Epithelial cell of prostate (primary cell): ENCODE data around the gene NBEAL1.
"Not testable (repeated sequence)": the region's sequence is repeated elsewhere in the genome, so short reads cannot be mapped to it uniquely, and the experiment has no call there.

ENCODE experiments used
- DNase-seq: peaks from one replicate; pipeline ENCODE4 v3.0.0-alpha.2; 2011; ENCODE audit warnings: low read depth, low spot score
- H3K27ac ChIP-seq: fragments of 450-650 bp; 2 replicates; pipeline ENCODE4 v1.5.1; 2017; ENCODE audit warnings: mild to moderate bottlenecking

NBEAL1 gene

DNA sequence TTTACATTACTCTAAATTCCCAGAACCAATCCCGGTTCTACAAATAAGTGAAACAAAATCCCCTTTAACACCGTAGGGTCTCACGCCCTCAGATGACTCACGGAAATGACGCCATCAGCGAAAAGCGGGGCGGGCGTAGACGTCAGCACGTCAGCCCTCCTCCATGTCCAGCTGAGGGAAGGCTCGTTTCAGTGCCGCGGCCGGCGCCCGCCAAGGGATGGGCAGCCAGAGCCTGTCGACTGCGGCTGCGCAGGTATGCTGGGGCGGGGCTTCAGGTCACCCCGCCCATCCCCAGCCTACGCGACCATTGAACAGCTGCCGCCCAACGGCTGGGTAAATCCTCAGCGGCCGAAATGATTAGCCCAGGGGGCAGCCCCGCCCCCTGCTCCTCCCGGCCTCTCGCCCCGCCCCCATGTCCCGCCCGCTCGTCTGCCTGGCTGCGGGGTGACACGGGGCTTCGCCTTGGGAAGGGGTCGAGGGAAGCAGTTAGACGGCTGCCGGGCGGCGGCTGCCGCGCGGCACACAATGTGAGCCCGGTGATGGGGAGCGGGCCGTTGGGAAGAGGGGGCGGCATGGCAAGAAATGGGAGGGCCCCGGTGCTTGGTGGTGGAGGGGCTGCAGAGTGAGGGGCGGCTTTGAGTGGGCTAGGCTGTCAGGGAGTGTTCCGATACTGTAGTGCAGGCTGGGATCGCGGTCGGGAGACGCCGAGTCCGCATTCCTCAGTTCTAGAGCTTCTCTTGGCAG is at the start of gene NBEAL1:
NBEAL1 (plus strand) TSS at position 420 of the 744 bp plus-strand sequence. CDS start 1,510 bp downstream, outside the sequence.
- H3K27ac ChIP-seq = peak within 1 kb of the TSS; percentile 74
- peak; percentile 83 for DNase-seq

DNA sequence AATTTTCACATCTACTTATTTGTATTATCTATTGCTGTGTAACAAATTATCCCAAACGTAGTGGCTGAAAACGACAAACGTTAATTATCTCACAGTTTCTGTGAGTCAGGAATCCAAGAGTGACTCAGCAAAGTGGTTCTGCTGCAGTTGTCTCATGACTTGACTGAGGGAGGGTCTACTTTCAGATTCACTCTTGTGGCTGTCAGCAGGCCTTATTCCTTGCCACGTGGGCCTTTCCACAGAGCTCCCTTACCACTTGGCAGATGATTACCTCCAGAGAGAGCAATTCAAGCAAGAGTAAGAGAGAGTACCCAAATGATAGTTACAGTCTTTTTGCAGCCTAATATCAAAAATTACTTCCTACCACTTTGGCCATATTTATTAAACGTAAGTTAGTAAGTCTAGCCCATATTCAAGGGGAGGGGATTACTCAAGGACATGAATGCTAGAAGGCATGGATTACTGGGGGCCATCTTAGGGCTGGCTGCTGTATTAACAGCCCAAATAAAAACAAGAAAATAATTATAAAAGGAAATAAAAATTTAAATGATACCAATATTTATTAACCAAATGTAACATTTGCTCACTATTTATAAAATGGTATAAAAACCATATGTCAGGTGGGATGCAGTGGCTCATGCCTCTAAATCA is 48.7 kb upstream of the NBEAL1 start:
- no peak for DNase-seq
- H3K27ac ChIP-seq = no peak overlapping the region

DNA sequence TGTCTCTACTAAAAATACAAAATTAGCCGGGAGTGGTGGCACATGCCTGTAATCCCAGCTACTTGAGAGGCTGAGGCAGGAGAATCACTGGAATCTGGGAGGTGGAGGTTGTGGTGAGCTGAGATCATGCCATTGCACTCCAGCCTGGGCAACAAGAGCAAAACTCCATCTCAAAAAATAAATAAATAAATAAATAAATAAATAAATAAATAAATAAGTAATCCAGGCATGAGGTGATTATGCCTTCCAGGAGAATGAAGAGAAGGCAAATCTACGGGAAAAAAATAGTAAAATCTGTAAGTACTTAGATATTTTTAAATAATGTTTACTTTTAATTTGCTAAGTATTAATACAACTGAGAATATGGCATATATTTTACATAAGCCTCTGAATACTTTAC is 45.3 kb upstream of the NBEAL1 start:
- not testable (repeated sequence) for DNase-seq, H3K27ac ChIP-seq

DNA sequence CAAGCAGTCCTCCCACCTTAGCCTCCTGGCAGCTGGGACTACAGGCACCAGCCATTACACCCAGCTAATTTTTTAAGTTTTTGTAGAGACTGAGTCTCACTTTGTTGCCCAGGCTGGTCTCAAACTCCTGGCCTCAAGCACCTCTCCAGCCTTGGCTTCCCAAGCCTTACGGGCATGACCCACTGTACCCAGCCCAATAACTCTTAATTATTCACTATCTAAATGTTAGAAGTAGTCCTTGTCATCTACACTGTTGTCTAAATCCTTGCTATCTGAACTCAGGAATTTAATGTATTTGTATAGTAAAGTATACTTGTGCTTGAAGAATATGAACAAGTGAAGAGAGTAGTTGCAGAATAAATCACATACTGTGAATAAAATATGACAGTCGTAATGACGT is 37.9 kb upstream of the NBEAL1 start:
- DNase-seq = no peak
- no peak overlapping the region for H3K27ac ChIP-seq

DNA sequence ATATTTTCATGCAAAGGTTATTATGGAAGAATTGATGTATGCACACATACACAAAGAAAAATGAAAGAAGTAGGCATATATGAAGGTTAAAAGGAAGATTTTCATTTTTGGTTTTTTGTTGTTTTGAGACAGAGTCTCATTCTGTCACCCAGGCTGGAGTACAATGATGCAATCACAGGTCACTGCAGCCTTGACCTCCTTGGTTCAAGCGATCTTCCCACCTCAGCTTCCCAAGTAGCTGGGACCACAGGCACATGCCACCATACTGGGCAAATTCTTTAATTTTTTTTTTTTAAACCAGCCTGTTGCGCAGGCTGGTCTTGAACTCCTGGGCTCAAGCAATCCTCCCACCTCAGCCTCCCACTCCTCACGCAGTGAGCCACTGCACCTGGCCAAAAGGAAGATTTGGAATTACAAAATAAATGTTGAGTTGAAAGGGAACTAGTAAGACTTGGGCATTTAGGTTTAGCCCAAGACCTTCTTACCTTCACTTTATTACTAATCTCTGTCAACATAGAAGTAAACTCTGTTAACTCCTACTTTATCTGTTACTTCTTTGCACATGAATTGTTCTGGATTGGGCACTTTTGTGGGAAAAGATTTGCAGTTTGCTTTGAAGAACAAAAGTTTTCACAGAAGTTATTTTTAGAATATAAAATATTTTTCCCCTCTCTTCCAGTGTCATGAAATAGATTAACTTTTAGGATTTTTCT is 31.7 kb upstream of the NBEAL1 start:
- DNase-seq = no peak

DNA sequence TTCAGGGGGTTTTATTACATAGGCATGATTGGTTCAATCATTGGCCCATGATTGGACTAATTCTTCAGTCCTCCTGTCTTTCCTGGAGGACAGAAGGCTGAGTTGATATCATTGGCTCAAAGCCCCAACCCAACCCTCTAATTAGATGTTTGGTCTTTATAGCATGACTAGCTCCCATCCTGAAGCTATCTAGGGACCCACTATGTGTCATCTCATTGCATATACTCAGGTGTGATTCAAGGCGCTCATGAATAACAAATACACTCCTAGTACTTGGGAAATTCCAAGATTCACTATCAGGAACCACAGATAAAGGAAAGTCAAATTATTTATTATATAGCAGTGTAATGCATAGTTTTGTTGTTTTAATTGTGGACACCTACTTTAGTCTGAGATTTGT is 24.9 kb upstream of the NBEAL1 start:
- no peak overlapping the region for H3K27ac ChIP-seq
- no peak for DNase-seq

More for the DNA sequence above, 31.7 kb upstream of the NBEAL1 start:
- no peak overlapping the region for H3K27ac ChIP-seq

DNA sequence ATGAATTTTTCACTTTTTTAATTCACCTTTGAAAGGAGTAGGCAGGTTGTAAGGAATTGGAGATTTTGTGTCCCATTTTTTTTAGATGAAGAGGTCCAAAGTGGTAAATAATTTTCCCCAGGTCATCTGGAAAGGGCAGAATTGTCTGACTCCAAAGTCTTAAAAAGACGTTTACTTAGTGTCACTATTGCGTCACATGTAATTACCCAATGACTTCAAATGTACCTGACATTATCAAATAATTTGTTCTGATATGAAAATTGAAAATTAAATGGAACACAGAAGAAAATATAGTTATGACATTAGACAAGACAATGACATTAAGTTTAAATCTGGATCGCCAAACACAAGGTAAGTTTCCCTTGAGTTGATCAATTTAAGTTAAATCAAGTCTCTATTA is 24.2 kb upstream of the NBEAL1 start:
- H3K27ac ChIP-seq = no peak overlapping the region
- DNase-seq = no peak

DNA sequence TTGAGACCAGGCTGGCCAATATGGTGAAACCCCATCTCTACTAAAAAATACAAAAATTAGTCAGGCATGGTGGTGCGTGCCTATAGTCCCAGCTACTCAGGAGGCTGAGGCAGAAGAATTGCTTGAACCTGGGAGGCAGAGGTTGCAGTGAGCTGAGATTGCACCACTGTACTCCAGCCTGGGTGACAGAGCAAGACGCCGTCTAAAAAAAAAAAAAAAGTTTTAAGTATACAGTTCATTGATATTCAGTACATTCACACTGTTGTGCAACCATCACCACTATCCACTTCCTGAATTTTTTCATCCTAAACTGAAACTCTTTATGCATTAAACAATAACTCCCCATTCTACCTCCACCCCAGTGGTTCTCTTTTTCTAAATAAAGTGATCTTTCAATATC is 17.6 kb upstream of the NBEAL1 start:
- H3K27ac ChIP-seq = peak overlapping the region; percentile 15
- not testable (repeated sequence) for DNase-seq

DNA sequence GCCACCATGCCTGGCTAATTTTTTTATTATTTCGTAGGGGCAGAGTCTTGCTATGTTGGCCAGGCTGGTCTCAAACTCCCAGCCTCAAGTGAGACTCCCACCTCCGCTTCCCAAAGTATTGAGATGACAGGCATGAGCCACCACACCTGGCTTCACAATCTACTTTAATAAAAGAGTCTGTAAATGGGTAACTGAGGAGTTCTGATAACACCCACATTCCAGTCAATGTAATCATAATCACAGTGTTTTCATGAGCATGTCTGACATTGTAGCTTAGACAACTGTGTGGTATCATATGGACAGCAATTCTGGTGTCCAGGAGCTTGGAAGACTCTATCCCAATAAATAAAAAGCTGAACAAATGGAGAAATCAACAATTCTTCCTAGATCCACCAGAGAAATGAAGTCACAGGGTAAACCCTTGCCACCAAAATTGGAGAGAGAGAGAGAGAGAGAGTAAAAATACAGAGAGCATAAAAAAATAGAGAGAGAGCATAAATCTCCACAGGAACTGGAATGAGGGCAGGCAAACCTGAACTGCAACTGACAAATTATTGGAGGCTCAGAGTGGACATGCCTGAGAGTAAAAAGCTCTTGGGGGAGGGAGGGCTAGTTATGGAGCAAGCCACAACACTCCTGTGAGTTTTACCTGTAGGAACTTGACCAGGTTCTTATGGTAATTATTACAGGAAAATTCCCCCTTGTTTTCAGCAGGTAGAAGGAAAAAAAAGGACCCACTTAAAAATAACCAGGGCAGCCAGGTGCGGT is 12.4 kb upstream of the NBEAL1 start:
- DNase-seq = peak; percentile 81
- H3K27ac ChIP-seq = peak overlapping the region; percentile 85

DNA sequence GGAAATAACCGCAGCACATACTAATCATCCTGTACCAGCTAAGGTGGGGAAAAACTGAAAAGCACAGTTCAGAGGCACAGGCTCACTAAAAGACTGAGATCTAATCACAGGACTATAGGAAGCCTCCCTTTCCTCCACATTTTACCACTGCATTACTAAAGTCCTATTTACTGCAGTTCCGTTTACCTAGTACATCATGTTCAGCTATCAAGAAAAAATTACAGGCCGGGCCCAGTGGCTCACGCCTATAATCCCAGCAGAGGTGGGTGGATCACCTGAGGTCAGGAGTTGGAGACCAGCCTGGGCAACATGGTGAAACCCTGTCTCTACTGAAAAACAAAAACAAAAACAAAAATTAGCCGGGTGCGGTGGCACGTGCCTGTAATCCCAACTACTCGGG is 11.0 kb upstream of the NBEAL1 start:
- no peak overlapping the region for H3K27ac ChIP-seq
- DNase-seq = no peak

DNA sequence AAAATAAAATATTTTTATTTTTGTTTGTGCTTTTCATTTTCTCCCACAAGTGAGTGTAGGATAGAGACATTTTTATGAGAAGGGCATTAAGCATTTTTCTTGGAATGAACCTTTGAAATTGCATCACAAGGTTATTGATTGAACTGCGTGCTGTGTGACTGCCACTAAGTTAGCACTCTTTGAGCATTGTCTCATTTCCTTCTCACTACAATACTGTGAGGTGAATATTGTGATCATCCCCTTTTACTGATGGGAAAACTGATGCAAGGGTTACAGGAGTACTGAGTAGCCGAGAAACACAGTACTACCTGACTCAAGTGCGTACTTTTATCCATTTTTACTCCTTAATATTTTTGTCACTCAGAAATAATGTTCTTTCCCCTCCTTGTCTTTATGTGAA is 2.0 kb downstream of the NBEAL1 start:
- peak overlapping the region; percentile 74 for H3K27ac ChIP-seq
- DNase-seq = no peak

DNA sequence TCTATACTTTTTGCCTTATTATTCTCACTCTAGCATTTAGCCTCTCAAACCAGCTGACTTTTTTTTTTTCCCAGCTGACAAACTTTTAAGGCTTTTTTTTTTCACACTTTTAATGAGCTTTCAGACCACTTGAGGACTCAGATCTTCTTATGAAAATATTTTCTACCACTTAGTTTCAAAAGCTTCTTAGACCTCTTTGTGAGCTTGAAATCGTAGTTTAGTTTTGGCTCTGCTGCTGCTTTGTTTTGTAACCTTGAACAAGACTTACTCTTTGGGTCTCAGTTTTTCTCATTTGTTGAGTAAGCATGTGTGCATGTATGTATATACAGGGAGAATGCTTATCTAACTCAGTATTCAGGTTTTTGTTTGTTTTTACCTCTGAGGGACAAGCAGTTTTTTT is 3.5 kb downstream of the NBEAL1 start:
- H3K27ac ChIP-seq = no peak overlapping the region
- DNase-seq = no peak

DNA sequence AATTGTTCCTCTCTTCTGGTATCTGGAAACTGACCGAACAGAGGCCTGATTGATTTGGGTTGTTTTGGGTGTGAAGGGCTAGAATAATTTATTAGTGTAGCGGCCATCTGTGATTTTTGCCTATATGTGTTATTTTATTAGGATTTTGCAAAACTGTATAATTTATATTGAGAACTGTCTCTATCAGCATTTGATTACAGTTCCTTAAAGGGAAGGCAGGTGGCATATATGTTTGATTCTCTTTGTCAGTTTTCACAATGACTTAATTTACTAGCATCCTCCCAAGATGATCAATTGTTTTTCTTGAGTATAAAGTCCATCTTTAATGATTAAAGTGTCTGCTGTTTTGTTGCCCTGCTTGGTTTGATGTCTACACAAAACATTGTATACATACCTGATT is 4.5 kb downstream of the NBEAL1 start:
- DNase-seq = no peak
- H3K27ac ChIP-seq = no peak overlapping the region

DNA sequence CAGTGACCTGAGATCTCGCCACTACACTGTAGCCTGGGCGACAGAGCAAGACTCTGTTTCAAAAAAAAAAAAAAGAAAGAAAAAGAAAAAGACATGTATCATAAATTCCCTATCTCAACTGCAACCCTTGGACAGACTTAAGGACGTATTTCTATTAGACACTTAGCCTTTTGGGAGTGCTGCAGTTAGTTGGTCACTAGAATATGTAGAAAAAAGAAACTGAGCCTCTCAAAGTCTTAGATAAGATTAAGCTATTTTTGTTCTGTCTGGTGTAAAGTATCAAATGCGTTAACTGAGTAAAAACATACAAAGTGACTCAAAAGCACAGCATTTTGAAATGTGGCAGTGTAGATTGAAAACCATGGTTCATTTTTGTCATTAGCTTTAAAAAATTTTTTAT is 7.3 kb downstream of the NBEAL1 start:
- no peak for DNase-seq
- no peak overlapping the region for H3K27ac ChIP-seq

DNA sequence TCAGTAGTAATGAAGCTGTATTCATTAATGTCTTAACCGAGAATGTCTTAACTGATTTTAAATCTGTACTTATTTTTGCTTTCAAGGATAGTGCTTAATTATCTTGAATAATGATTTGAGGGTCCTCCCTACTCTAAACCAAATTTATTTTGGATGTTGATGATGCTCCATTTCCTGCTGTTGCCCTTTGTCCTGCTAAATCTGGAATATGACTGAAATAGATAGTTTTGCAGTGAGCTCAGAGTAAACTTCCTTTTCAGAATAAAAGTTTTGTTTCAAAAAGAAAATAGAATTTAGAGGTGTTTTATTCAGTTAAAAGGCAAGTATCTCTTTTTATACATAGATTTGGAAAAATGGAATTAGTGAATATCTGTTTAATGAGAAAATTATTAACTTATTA is 8.1 kb downstream of the NBEAL1 start:
- no peak for DNase-seq
- H3K27ac ChIP-seq = no peak overlapping the region

DNA sequence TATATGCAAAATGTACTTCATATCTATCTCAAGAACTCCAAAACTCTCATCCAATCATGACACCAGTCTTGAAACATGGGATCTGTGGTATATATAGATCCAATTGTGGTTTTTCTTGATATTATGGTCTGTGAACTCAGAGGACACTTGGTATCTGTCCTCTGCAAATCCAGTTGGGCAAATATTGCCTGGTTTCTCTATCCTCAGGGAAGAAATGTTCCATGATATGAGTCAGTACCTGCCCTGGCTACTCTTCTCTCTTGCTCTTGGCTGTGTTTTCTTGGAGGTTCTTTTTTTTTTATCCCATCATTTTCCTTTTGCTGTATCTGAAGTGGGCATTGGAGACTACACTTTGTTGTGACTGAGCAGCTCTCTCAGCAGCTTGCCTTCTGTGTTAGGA is 10.9 kb downstream of the NBEAL1 start:
- DNase-seq = no peak
- no peak overlapping the region for H3K27ac ChIP-seq

DNA sequence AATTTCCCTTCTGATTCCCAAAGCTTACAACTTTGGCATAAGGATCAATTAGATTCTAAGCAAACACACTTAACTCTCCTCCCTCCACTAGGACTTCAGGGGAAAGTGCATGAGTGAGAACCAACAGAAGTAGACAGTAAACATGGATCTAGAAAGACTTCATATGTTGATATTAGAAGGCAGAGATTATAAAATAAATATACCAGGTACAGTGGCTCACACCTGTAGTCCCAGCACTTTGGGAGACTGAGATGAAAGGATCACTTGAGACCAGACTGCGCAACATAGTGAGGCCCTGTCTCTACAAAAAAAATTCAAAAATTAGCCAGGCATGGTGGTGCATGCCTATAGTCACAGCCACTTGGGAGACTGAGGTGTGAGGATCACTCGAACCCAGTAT is 15.9 kb downstream of the NBEAL1 start:
- DNase-seq = no peak
- no peak overlapping the region for H3K27ac ChIP-seq

DNA sequence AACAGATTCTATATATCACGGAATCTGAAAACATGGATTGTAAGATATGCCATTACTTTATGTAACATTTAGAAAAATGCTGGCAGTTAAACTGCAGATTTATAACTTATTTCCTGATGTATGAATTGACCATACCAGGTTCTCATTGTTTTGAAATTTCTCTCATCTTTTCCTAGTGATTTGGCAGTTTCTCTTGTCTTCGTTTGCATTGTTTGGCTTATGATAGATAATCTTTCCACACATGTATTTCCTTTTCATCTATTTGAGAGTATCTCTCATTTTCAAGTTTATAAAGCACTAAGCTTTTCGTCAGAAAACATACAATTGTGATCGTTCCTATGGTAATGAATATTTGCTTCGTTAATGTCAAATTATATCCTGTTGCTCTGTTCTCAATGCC is 16.3 kb downstream of the NBEAL1 start:
- no peak overlapping the region for H3K27ac ChIP-seq
- DNase-seq = no peak

DNA sequence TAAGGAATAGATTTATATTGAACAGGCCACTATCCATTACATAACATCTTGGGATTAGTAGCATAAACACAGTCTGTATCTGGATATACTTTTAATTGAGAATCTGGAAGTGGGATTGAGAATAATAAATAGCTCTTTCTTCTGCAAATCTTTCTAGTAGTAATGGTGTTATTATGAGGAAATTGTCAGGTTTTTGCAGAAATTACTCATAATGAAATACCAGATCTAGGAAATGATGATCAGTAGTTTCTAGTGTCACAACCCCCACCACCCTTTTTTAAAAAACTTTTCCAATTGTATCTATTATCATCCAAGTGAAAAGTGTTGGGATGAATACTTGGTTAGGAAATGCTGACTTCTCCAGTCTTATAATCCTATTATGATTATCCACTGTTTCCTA is 18.7 kb downstream of the NBEAL1 start:
- H3K27ac ChIP-seq = no peak overlapping the region
- no peak for DNase-seq

DNA sequence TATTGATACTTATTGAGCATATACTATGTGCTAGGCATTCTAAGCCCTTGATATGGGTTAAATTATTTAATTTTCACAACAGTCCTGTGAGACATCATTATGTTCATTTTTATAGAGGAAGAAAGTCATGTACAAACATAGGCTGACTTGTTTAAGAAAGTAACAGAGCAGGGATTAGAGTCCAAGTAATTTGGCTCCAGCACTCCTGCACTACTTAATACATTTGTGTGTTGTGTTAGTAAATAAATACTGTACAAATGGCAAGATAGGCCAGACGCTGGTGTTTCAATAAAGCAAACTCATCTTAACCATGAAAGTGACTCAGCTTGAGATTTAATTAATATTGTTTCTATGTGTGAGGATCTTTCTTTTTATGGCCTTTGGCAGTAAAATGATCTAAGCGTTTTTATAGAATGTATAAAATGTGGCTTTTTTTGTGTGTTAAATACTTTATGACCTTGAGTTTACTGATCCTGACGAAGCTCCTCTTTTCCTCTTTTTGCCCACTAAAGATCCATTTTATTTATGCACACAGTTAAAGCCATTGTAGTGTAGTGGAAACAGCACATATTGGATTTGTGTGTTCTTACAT is 21.3 kb downstream of the NBEAL1 start:
- DNase-seq = no peak

More for the DNA sequence above, 21.3 kb downstream of the NBEAL1 start:
- peak overlapping the region; percentile 0 for H3K27ac ChIP-seq
